Ovary (tissue), 3 donors: ENCODE measurements around the gene DISP1.

Experiments used
- CTCF ChIP-seq, 3 donors: fragments of 450-650 bp in 2 of 3; fragments of 200-600 bp in 1 of 3; IDR thresholded peaks; one replicate each; pipeline versions ENCODE4 v1.5.1 to v1.8.0; 2016 to 2022; ENCODE audit warnings: antibody characterized with exemption in 3 of 3, mild to moderate bottlenecking in 1 of 3
- EP300 ChIP-seq: sonication (generic); formaldehyde crosslinking; IDR thresholded peaks from one replicate; pipeline ENCODE4 v1.6.1; 2017; ENCODE audit warnings: antibody characterized with exemption
- donor health status: DM: no; HTN: no; CAD: no.

GRCh38 chr1:222801067-222801466 lies 13.8 kb upstream of the DISP1 start:
- TF ChIP-seq CTCF (IDR thresholded peaks at IDR 0.05), result no peak
- TF ChIP-seq EP300, result no peak
